Measurements from ENCODE around the gene LOXL3. TPM values are rescaled to one million over a fixed set of nuclear protein-coding genes. Genes with fewer than 3 reads are reported as not detected.

Gene LOXL3
- total RNA-seq, 2 experiments from 2014 or later: 0.25 TPM; not detected in 1

DNA sequence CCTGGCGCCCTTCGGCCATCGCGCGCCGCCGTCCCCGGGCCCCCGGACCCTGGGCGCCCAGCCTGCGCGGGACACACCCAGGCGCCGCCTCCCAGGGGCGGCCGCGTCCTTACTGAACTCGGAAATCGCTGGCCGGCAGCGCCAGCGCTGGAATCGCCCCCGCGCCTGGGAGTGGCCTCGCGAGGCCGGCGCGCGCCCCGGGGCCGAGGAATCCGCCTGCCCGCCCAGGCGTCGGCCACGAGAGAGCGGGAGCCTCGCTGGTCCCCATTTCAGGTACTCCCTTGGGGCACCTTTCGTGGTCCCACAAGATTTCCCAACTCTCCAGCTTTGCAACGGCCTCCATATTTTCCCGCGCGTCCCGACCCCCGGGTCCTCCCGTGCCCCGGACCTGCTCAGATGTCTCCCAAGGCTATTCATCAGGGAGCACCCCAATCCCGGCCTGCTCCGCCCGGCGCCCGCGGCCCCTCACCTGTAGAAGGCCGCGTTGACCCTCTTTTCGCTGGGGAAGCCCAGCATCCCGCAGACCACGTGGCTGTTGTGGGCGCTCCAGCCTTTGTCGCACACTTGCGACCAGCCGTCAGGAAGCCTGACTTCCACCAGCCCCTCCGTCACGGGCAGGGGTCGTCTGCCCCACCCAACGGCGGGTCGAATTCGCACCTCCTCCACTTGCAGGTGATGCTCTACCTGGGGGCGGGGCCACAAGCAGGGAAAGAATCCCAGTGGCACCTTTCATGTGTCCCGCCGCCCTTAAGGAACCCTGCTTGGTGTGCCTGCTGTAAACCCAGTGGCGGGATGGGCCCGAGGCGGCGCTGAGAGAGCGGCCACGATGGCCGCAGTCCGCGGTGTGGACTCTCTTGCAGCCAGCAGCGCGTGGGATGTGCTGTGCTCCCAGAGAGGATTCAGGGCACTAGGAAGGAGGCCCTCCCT lies 4.6 kb downstream of the LOXL3 start:
- Mint-ChIP-seq H3K9me3 (no peaks in the 10 kb centered on the region), H3K27ac (no peak overlapping the region), H3K27me3 (peaks cover 67% of the 10 kb centered on the region), H3K4me3 (peak overlapping the region; percentile 16), H3K4me1 (ENCODE audit: low read depth) (peaks cover 11% of the 10 kb centered on the region), H3K36me3 (ENCODE audit: low read depth) (no peaks in the 10 kb centered on the region)
- H3K4me1 ChIP-seq (ENCODE audit: insufficient read depth, low read length): peaks cover 25% of the 10 kb centered on the region
- H3K36me3 ChIP-seq (ENCODE audit: insufficient read depth, low read length): no peaks in the 10 kb centered on the region
- H3K4me3 ChIP-seq (ENCODE audit: low read length): peak overlapping the region; percentile 46
- POLR2A ChIA-PET: no interaction called here
- H3K27me3 ChIP-seq (ENCODE audit: control insufficient read depth in 1 of 2, insufficient read depth in 2 of 2, low read length in 2 of 2): peaks cover 27 to 32% of the 10 kb centered on the region in 2 experiments
- CTCF ChIA-PET: no interaction called here
- DNase-seq (peak in 1 of 14 experiments; percentile 27), ATAC-seq (ENCODE audit: poor library complexity) (no peak)
- TF ChIP-seq, protein P1, sequence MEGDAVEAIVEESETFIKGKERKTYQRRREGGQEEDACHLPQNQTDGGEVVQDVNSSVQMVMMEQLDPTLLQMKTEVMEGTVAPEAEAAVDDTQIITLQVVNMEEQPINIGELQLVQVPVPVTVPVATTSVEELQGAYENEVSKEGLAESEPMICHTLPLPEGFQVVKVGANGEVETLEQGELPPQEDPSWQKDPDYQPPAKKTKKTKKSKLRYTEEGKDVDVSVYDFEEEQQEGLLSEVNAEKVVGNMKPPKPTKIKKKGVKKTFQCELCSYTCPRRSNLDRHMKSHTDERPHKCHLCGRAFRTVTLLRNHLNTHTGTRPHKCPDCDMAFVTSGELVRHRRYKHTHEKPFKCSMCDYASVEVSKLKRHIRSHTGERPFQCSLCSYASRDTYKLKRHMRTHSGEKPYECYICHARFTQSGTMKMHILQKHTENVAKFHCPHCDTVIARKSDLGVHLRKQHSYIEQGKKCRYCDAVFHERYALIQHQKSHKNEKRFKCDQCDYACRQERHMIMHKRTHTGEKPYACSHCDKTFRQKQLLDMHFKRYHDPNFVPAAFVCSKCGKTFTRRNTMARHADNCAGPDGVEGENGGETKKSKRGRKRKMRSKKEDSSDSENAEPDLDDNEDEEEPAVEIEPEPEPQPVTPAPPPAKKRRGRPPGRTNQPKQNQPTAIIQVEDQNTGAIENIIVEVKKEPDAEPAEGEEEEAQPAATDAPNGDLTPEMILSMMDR (IDR thresholded peaks at IDR 0.05): no peak
- peaks cover 0 to 8% of the 10 kb centered on the region in 2 experiments for H3K9me3 ChIP-seq (ENCODE audit: control insufficient read depth in 1 of 2, insufficient read depth in 1 of 2, low read length in 2 of 2)
- no peak overlapping the region for H3K27ac ChIP-seq (ENCODE audit: low read depth in 1 of 2, low read length in 2 of 2)
- intact Hi-C loops (cut with DNase I, micrococcal nuclease): no loop called here

GRCh38 chr2:74548285-74548899 lies 5.3 kb downstream of the LOXL3 start:
- intact Hi-C loops (cut with DNase I, micrococcal nuclease): no loop called here
- H3K27me3 ChIP-seq (ENCODE audit: control insufficient read depth in 1 of 2, insufficient read depth in 2 of 2, low read length in 2 of 2): peaks cover 27 to 32% of the 10 kb centered on the region in 2 experiments
- H3K9me3 Mint-ChIP-seq: no peaks in the 10 kb centered on the region
- H3K27ac Mint-ChIP-seq: no peak overlapping the region
- no peaks in the 10 kb centered on the region for H3K36me3 Mint-ChIP-seq (ENCODE audit: low read depth)
- peak overlapping the region; percentile 45 for H3K4me3 Mint-ChIP-seq
- ChIA-PET POLR2A (interaction anchor here (0.7 kb wide), 1 partner anchor 36 kb away, joined by 3 read pairs; no protein-coding TSS in a partner anchor), CTCF (no interaction called here)
- no peaks in the 10 kb centered on the region for H3K36me3 ChIP-seq (ENCODE audit: insufficient read depth, low read length)
- H3K4me3 ChIP-seq (ENCODE audit: low read length): no peak overlapping the region
- peaks cover 69% of the 10 kb centered on the region for H3K27me3 Mint-ChIP-seq
- peaks cover 18% of the 10 kb centered on the region for H3K4me1 ChIP-seq (ENCODE audit: insufficient read depth, low read length)
- H3K4me1 Mint-ChIP-seq (ENCODE audit: low read depth): peaks cover 11% of the 10 kb centered on the region
- TF ChIP-seq, protein P1 (IDR thresholded peaks at IDR 0.05): no peak
- ATAC-seq (ENCODE audit: poor library complexity): no peak
- H3K27ac ChIP-seq (ENCODE audit: low read depth in 1 of 2, low read length in 2 of 2): no peak overlapping the region
- H3K9me3 ChIP-seq (ENCODE audit: control insufficient read depth in 1 of 2, insufficient read depth in 1 of 2, low read length in 2 of 2): peaks cover 0 to 8% of the 10 kb centered on the region in 2 experiments
- no peak for DNase-seq

- Mint-ChIP-seq H3K36me3 (ENCODE audit: low read depth) (no peaks in the 10 kb centered on the region), H3K27me3 (peaks cover 76% of the 10 kb centered on the region), H3K4me1 (ENCODE audit: low read depth) (peaks cover 6% of the 10 kb centered on the region), H3K27ac (no peak overlapping the region), H3K9me3 (no peaks in the 10 kb centered on the region), H3K4me3 (no peak overlapping the region)
- no peak for ATAC-seq (ENCODE audit: poor library complexity)
- Histone ChIP-seq H3K36me3 (ENCODE audit: insufficient read depth, low read length) (no peaks in the 10 kb centered on the region), H3K27me3 (ENCODE audit: control insufficient read depth in 1 of 2, insufficient read depth in 2 of 2, low read length in 2 of 2) (peaks cover 31 to 32% of the 10 kb centered on the region in 2 experiments), H3K27ac (ENCODE audit: low read depth in 1 of 2, low read length in 2 of 2) (no peak overlapping the region), H3K4me1 (ENCODE audit: insufficient read depth, low read length) (peaks cover 16% of the 10 kb centered on the region), H3K9me3 (ENCODE audit: control insufficient read depth in 1 of 2, insufficient read depth in 1 of 2, low read length in 2 of 2) (peaks cover 0 to 8% of the 10 kb centered on the region in 2 experiments), H3K4me3 (ENCODE audit: low read length) (no peak overlapping the region)
- DNase-seq: no peak
- TF ChIP-seq, protein P1 (IDR thresholded peaks at IDR 0.05): no peak
- ChIA-PET POLR2A (no interaction called here), CTCF (no interaction called here)
- intact Hi-C loops (cut with DNase I, micrococcal nuclease): no loop called here
Measured at GRCh38 chr2:74546004-74546403, 7.7 kb downstream of the LOXL3 start.

All from CD4-positive, alpha-beta T cell (primary cell).